Loucy (cell line): ENCODE measurements around the gene CGB7.

Source experiments
- H2AFZ ChIP-seq: fragments of 200-600 bp; sonication (generic); 2 replicates; pipeline ENCODE4 v1.6.0; 2016; ENCODE audit warnings: antibody characterized with exemption, mild to moderate bottlenecking, low read length, moderate library complexity
- H3F3A ChIP-seq: fragments of 200-600 bp; 2 replicates; pipeline ENCODE4 v1.6.0; 2016; ENCODE audit warnings: antibody characterized with exemption, low read depth, mild to moderate bottlenecking
- H3K27me3 ChIP-seq: fragments of 200-600 bp; sonication (generic); 2 replicates; pipeline ENCODE4 v1.6.1; 2014; ENCODE audit warnings: low read length, mild to moderate bottlenecking; ENCODE audit not compliant: insufficient read depth, poor library complexity, severe bottlenecking
- H3K36me3 ChIP-seq: fragments of 200-600 bp; sonication (generic); 2 replicates; pipeline ENCODE4 v1.6.1; 2016; ENCODE audit warnings: low read length; ENCODE audit not compliant: insufficient read depth
- H3K4me1 ChIP-seq: fragments of 200-600 bp; sonication (generic); 2 replicates; pipeline ENCODE4 v1.5.1; 2014; ENCODE audit warnings: low read length, mild to moderate bottlenecking; ENCODE audit not compliant: insufficient read depth, poor library complexity, severe bottlenecking
- H3K4me2 ChIP-seq: fragments of 200-600 bp; sonication (generic); 2 replicates; pipeline ENCODE4 v1.6.0; 2014; ENCODE audit warnings: antibody characterized with exemption, low read length, low read depth, mild to moderate bottlenecking; ENCODE audit not compliant: poor library complexity, severe bottlenecking
- H3K4me3 ChIP-seq: fragments of 200-600 bp; sonication (generic); 2 replicates; pipeline ENCODE4 v1.5.1; 2014; ENCODE audit warnings: low read length, mild to moderate bottlenecking, mixed read lengths; ENCODE audit not compliant: poor library complexity, severe bottlenecking
- H3K79me2 ChIP-seq: fragments of 200-600 bp; sonication (generic); 2 replicates; pipeline ENCODE4 v1.6.1; 2014; ENCODE audit warnings: low read length; ENCODE audit not compliant: insufficient read depth
- H3K9ac ChIP-seq: fragments of 200-600 bp; sonication (generic); 2 replicates; pipeline ENCODE4 v1.6.0; 2014; ENCODE audit warnings: mild to moderate bottlenecking, low read depth, low read length, moderate library complexity; ENCODE audit not compliant: poor library complexity, severe bottlenecking
- H3K9me2 ChIP-seq: fragments of 200-600 bp; sonication (generic); replicated peaks from 2 replicates; pipeline ENCODE4 v1.6.1; 2016; ENCODE audit warnings: low read depth, low read length, mixed read lengths
- H3K9me3 ChIP-seq: fragments of 200-600 bp; sonication (generic); 2 replicates; pipeline ENCODE4 v1.6.1; 2014; ENCODE audit warnings: mild to moderate bottlenecking, antibody characterized with exemption, low read length, low read depth; ENCODE audit not compliant: insufficient read depth
- H4K20me1 ChIP-seq: fragments of 200-600 bp; sonication (generic); 2 replicates; pipeline ENCODE4 v1.6.0; 2014; ENCODE audit warnings: antibody characterized with exemption, low read length, mild to moderate bottlenecking; ENCODE audit not compliant: insufficient read depth, poor library complexity, severe bottlenecking
- CTCF ChIP-seq: fragments of 200-600 bp; sonication (generic); conservative IDR thresholded peaks from 2 replicates; pipeline ENCODE4 v1.5.1; 2014; ENCODE audit warnings: mild to moderate bottlenecking, antibody characterized with exemption, low read length
- EZH2phosphoT487 ChIP-seq: fragments of 200-600 bp; IDR thresholded peaks from 2 replicates; pipeline ENCODE4 v1.6.1; 2018; ENCODE audit warnings: antibody characterized with exemption, mild to moderate bottlenecking, moderate library complexity, borderline replicate concordance

CGB7 gene

DNA sequence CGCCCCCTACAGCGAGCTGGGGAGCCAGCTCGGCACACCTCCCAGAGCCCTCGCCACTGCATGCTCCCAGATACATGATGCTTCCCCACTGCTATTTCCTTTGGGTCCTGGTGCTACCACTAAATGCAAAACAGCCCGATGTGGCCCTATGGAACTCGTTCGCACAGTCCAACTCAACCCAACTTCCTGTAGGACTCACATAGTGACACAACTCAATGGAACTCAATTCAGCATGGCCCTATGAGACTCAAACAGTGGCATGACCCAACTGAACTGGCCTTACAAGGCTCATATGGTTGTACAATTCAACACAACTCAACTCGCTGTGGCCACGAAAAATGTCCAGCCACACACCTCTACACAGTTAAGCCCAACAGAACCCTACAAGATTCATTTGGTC lies 11.5 kb upstream of the CGB7 start:
- H3K9ac ChIP-seq = no peak overlapping the region
- no peaks in the 10 kb centered on the region for H3K79me2 ChIP-seq
- H3K4me3 ChIP-seq = no peak overlapping the region
- H3F3A ChIP-seq = no peaks in the 10 kb centered on the region
- no peak overlapping the region for H2AFZ ChIP-seq
- H3K4me2 ChIP-seq = no peak overlapping the region
- H3K27me3 ChIP-seq = no peaks in the 10 kb centered on the region
- H3K9me3 ChIP-seq = no peaks in the 10 kb centered on the region
- H3K36me3 ChIP-seq = no peaks in the 10 kb centered on the region
- H4K20me1 ChIP-seq = no peaks in the 10 kb centered on the region
- H3K9me2 ChIP-seq = no peaks in the 10 kb centered on the region
- H3K4me1 ChIP-seq = no peaks in the 10 kb centered on the region
- no peak for TF ChIP-seq CTCF
- no peak for TF ChIP-seq EZH2phosphoT487

GRCh38 chr19:49067554-49067953 lies 10.0 kb upstream of the CGB7 start:
- Histone ChIP-seq H3K27me3 (no peaks in the 10 kb centered on the region), H3K9me2 (no peaks in the 10 kb centered on the region), H3K4me1 (no peaks in the 10 kb centered on the region), H2AFZ (no peak overlapping the region), H3K9ac (no peak overlapping the region), H3K36me3 (no peaks in the 10 kb centered on the region), H3F3A (no peaks in the 10 kb centered on the region), H3K4me3 (no peak overlapping the region), H4K20me1 (no peaks in the 10 kb centered on the region), H3K79me2 (no peaks in the 10 kb centered on the region), H3K4me2 (no peak overlapping the region), H3K9me3 (no peaks in the 10 kb centered on the region)
- TF ChIP-seq EZH2phosphoT487 (no peak), CTCF (no peak)

DNA sequence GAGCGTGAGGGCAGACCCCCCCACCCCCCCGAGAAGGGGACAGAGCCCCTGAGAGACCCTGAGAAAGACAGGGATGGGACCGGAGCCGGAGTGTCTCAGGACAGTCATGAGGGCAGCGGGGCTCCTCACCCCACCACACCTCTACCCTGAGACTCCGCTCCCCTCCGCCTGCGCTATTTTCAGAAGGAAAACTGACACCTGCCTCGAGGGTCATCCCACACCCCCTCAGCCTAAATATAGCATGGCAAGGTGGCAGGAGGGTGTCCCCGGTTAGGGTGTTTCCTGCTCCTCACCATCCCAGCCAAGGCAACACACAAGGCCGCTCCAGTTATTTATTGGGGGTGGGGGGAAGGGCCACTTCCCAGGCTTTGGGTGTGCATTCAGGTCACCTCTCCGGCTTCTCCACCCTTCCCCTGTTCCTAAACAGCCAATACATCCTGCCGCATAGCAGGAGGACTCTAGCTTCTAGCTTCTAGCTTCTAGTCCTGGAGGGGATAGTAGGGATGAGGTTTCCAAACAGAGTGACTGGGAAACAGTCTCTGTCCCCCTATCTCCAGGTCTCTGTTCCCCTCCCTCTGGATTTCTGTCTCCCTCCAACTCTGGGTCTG lies 8.5 kb upstream of the CGB7 start:
- H3K4me3 ChIP-seq = no peak overlapping the region
- no peak overlapping the region for H3K9ac ChIP-seq
- no peak overlapping the region for H2AFZ ChIP-seq
- no peaks in the 10 kb centered on the region for H3K9me3 ChIP-seq
- H3K9me2 ChIP-seq = no peaks in the 10 kb centered on the region
- TF ChIP-seq CTCF (no peak), EZH2phosphoT487 (no peak)
- no peaks in the 10 kb centered on the region for H4K20me1 ChIP-seq
- H3K27me3 ChIP-seq = no peaks in the 10 kb centered on the region
- no peaks in the 10 kb centered on the region for H3K36me3 ChIP-seq
- no peaks in the 10 kb centered on the region for H3K79me2 ChIP-seq
- no peak overlapping the region for H3K4me2 ChIP-seq
- H3K4me1 ChIP-seq = no peaks in the 10 kb centered on the region
- H3F3A ChIP-seq = no peaks in the 10 kb centered on the region
